WI38 (cell line): ENCODE data around the gene AGAP5.
A peak's percentile ranks its signal among the peaks of the same experiment; 100 is the strongest.
"Not testable (repeated sequence)": the region's sequence is repeated elsewhere in the genome, so short reads cannot be mapped to it uniquely, and the experiment has no call there.

Experiments
- H3K4me3 ChIP-seq: 2 replicates; pipeline ENCODE4 v1.5.1; 2011; ENCODE audit warnings: low read depth, mild to moderate bottlenecking, control low read depth, low read length
- CTCF ChIP-seq: IDR thresholded peaks from 2 replicates; pipeline ENCODE4 v1.5.1; 2012; ENCODE audit warnings: low read depth, mild to moderate bottlenecking, control low read depth, low read length

The AGAP5 gene

GRCh38 chr10:73697675-73698159, at the start of gene AGAP5:
Gene AGAP5, minus strand, starts transcription at chr10:73698109. Its CDS starts 354 bp downstream, at chr10:73697755.
- not testable (repeated sequence) for H3K4me3 ChIP-seq

GRCh38 chr10:73746721-73747120, 48.8 kb upstream of the AGAP5 start:
- no peak overlapping the region for H3K4me3 ChIP-seq
- TF ChIP-seq CTCF = no peak

GRCh38 chr10:73744664-73744975, 46.7 kb upstream of the AGAP5 start:
- peak overlapping the region; percentile 98 for H3K4me3 ChIP-seq
- TF ChIP-seq CTCF = no peak

GRCh38 chr10:73743905-73744663, 46.2 kb upstream of the AGAP5 start, which contains the start of gene SEC24C:
Gene SEC24C, plus strand, starts transcription at chr10:73744372. Its CDS starts 2,461 bp downstream, at chr10:73746833.
- peak within 1 kb of the TSS; percentile 98 for H3K4me3 ChIP-seq
- no peak for TF ChIP-seq CTCF

GRCh38 chr10:73743327-73743904, 45.5 kb upstream of the AGAP5 start:
- TF ChIP-seq CTCF = no peak
- peak overlapping the region; percentile 98 for H3K4me3 ChIP-seq

- no peak for TF ChIP-seq CTCF
- H3K4me3 ChIP-seq = no peak overlapping the region
Observed at GRCh38 chr10:73742454-73742734, 44.5 kb upstream of the AGAP5 start.

GRCh38 chr10:73740501-73741254, 42.8 kb upstream of the AGAP5 start:
- H3K4me3 ChIP-seq = not testable (repeated sequence)

- no peak overlapping the region for H3K4me3 ChIP-seq
- no peak for TF ChIP-seq CTCF
Observed at GRCh38 chr10:73734796-73735305, 36.9 kb upstream of the AGAP5 start.
